Effector CD8-positive, alpha-beta T cell (primary cell): Measurements from ENCODE around the gene NKX2-8.
"Not testable (repeated sequence)": the region's sequence is repeated elsewhere in the genome, so short reads cannot be mapped to it uniquely, and the experiment has no call there.

Experiments used
- DNase-seq: peaks from one replicate; lab custom pipeline; 2025; lab: John Stamatoyannopoulos, UW

NKX2-8 gene

GRCh38 chr14:36580141-36580855 is 2.1 kb downstream of the NKX2-8 start:
- no peak for DNase-seq

- DNase-seq = no peak
Measured at GRCh38 chr14:36579573-36580140, 2.8 kb downstream of the NKX2-8 start.

- DNase-seq = no peak
Measured at GRCh38 chr14:36579001-36579555, 3.3 kb downstream of the NKX2-8 start.

GRCh38 chr14:36570065-36570464 is 12.3 kb downstream of the NKX2-8 start:
- no peak for DNase-seq

- no peak for DNase-seq
Measured at GRCh38 chr14:36556811-36557433, 25.5 kb downstream of the NKX2-8 start.

GRCh38 chr14:36555998-36556743 is 26.2 kb downstream of the NKX2-8 start:
- DNase-seq = no peak

GRCh38 chr14:36553656-36554260 is 28.7 kb downstream of the NKX2-8 start:
- no peak for DNase-seq

GRCh38 chr14:36550899-36551298 is 31.5 kb downstream of the NKX2-8 start:
- no peak for DNase-seq

- not testable (repeated sequence) for DNase-seq
Measured at GRCh38 chr14:36544280-36544679, 38.1 kb downstream of the NKX2-8 start.

GRCh38 chr14:36538051-36538450 is 44.4 kb downstream of the NKX2-8 start:
- DNase-seq = no peak
